ENCODE data around the gene DCANP1. TPM values are rescaled to one million over a fixed set of nuclear protein-coding genes. Genes with fewer than 3 reads are reported as not detected.

DCANP1 gene
- total RNA-seq, 1 experiment from 2014 or later, result not detected

GRCh38 chr5:135451581-135452320 lies 4.6 kb upstream of the DCANP1 start:
- intact Hi-C loops (cut with micrococcal nuclease; ENCODE audit: unreplicated experiment), result no loop called here
- Mint-ChIP-seq H3K27me3 (ENCODE audit: insufficient read depth, unreplicated experiment) (peaks cover 7% of the 10 kb centered on the region), H3K27ac (ENCODE audit: unreplicated experiment) (no peak overlapping the region), H3K9me3 (ENCODE audit: unreplicated experiment) (no peaks in the 10 kb centered on the region), H3K4me3 (ENCODE audit: unreplicated experiment) (no peak overlapping the region), H3K36me3 (ENCODE audit: insufficient read depth, unreplicated experiment) (no peaks in the 10 kb centered on the region), H3K4me1 (ENCODE audit: low read depth, unreplicated experiment) (no peaks in the 10 kb centered on the region)
- TF ChIP-seq, protein P1, sequence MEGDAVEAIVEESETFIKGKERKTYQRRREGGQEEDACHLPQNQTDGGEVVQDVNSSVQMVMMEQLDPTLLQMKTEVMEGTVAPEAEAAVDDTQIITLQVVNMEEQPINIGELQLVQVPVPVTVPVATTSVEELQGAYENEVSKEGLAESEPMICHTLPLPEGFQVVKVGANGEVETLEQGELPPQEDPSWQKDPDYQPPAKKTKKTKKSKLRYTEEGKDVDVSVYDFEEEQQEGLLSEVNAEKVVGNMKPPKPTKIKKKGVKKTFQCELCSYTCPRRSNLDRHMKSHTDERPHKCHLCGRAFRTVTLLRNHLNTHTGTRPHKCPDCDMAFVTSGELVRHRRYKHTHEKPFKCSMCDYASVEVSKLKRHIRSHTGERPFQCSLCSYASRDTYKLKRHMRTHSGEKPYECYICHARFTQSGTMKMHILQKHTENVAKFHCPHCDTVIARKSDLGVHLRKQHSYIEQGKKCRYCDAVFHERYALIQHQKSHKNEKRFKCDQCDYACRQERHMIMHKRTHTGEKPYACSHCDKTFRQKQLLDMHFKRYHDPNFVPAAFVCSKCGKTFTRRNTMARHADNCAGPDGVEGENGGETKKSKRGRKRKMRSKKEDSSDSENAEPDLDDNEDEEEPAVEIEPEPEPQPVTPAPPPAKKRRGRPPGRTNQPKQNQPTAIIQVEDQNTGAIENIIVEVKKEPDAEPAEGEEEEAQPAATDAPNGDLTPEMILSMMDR (IDR thresholded peaks at IDR 0.05; ENCODE audit: insufficient read depth in 1 of 2, low read depth in 1 of 2, low read length in 1 of 2, severe bottlenecking in 1 of 2, unreplicated experiment in 1 of 2), result no peak
- peak in 1 of 2 experiments; percentile 16 for DNase-seq
- H3K9me3 ChIP-seq, result no peaks in the 10 kb centered on the region
- BruUV-seq (replicated peaks), result no TSS peak
- ChIA-PET POLR2A (no interaction called here), CTCF (no interaction called here)
- H3K4me1 ChIP-seq, result no peaks in the 10 kb centered on the region
- H3K27me3 ChIP-seq (replicated peaks; ENCODE audit: control insufficient read depth, insufficient read depth, low read length), result no peaks in the 10 kb centered on the region
- no peaks in the 10 kb centered on the region for H3K36me3 ChIP-seq (ENCODE audit: control insufficient read depth, insufficient read depth, low read length)
- no peak overlapping the region for H3K4me3 ChIP-seq (ENCODE audit: low read depth, low read length)

DNA sequence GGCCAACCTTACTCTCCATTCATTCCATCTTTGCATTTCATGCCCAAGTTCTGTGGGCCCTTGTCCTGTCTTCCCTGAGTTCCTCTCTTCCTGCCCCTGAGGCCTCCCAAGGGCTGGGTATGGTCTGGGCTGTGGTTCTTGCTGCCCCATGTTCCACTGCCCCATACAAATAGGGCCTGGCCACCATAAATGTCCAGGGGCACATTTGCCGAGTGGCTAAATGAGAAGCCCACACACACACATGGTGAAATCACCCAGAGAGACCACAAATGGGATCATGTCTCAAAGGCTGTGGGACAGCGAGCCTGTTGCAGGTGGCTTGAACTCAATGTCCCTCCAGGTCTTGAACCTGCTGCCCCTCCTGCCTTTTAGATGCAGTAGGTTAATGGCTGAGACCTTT lies 3.8 kb upstream of the DCANP1 start:
- Histone ChIP-seq H3K27me3 (replicated peaks; ENCODE audit: control insufficient read depth, insufficient read depth, low read length) (no peaks in the 10 kb centered on the region), H3K36me3 (ENCODE audit: control insufficient read depth, insufficient read depth, low read length) (no peaks in the 10 kb centered on the region), H3K4me3 (ENCODE audit: low read depth, low read length) (no peak overlapping the region), H3K9me3 (no peaks in the 10 kb centered on the region), H3K4me1 (no peaks in the 10 kb centered on the region)
- ChIA-PET CTCF (interaction anchor here (1.9 kb wide), 1 partner anchor 12 kb away, joined by 13 read pairs; no protein-coding TSS in a partner anchor), POLR2A (no interaction called here)
- Mint-ChIP-seq H3K4me1 (ENCODE audit: low read depth, unreplicated experiment) (no peaks in the 10 kb centered on the region), H3K27ac (ENCODE audit: unreplicated experiment) (no peak overlapping the region), H3K27me3 (ENCODE audit: insufficient read depth, unreplicated experiment) (peaks cover 7% of the 10 kb centered on the region), H3K4me3 (ENCODE audit: unreplicated experiment) (no peak overlapping the region), H3K9me3 (ENCODE audit: unreplicated experiment) (no peaks in the 10 kb centered on the region), H3K36me3 (ENCODE audit: insufficient read depth, unreplicated experiment) (no peaks in the 10 kb centered on the region)
- TF ChIP-seq, protein P1 (IDR thresholded peaks at IDR 0.05; ENCODE audit: insufficient read depth in 1 of 2, low read depth in 1 of 2, low read length in 1 of 2, severe bottlenecking in 1 of 2, unreplicated experiment in 1 of 2), result no peak
- intact Hi-C loops (cut with micrococcal nuclease; ENCODE audit: unreplicated experiment), result no loop called here
- DNase-seq, result no peak
- BruUV-seq (replicated peaks), result no TSS peak

- H3K36me3 Mint-ChIP-seq (ENCODE audit: insufficient read depth, unreplicated experiment), result no peaks in the 10 kb centered on the region
- no peaks in the 10 kb centered on the region for H3K9me3 Mint-ChIP-seq (ENCODE audit: unreplicated experiment)
- no peak overlapping the region for H3K27ac Mint-ChIP-seq (ENCODE audit: unreplicated experiment)
- H3K9me3 ChIP-seq, result no peaks in the 10 kb centered on the region
- intact Hi-C loops (cut with micrococcal nuclease; ENCODE audit: unreplicated experiment), result no loop called here
- no peaks in the 10 kb centered on the region for H3K4me1 ChIP-seq
- POLR2A ChIA-PET, result no interaction called here
- H3K27me3 Mint-ChIP-seq (ENCODE audit: insufficient read depth, unreplicated experiment), result peaks cover 7% of the 10 kb centered on the region
- no peak for DNase-seq
- BruUV-seq (replicated peaks), result no TSS peak
- TF ChIP-seq, protein P1 (IDR thresholded peaks at IDR 0.05; ENCODE audit: insufficient read depth in 1 of 2, low read depth in 1 of 2, low read length in 1 of 2, severe bottlenecking in 1 of 2, unreplicated experiment in 1 of 2), result no peak
- H3K27me3 ChIP-seq (replicated peaks; ENCODE audit: control insufficient read depth, insufficient read depth, low read length), result no peaks in the 10 kb centered on the region
- CTCF ChIA-PET, result interaction anchor here (1.9 kb wide), 1 partner anchor 12 kb away, joined by 13 read pairs; no protein-coding TSS in a partner anchor
- H3K36me3 ChIP-seq (ENCODE audit: control insufficient read depth, insufficient read depth, low read length), result no peaks in the 10 kb centered on the region
- no peaks in the 10 kb centered on the region for H3K4me1 Mint-ChIP-seq (ENCODE audit: low read depth, unreplicated experiment)
- H3K4me3 ChIP-seq (ENCODE audit: low read depth, low read length), result no peak overlapping the region
- no peak overlapping the region for H3K4me3 Mint-ChIP-seq (ENCODE audit: unreplicated experiment)
These were observed 3.2 kb upstream of the DCANP1 start for GRCh38 chr5:135450336-135450735.
